K562 (cell line): ENCODE data around the gene DOCK7. TPM values are rescaled to one million over a fixed set of nuclear protein-coding genes. Genes with fewer than 3 reads are reported as not detected.

Experiments
- ARID3B ChIP-seq: fragments of 250-450 bp; sonication (Bioruptor Pico); IDR thresholded peaks from 2 replicates; pipeline ENCODE4 v1.4.0; 2020; ENCODE audit warnings: borderline replicate concordance
- CEBPB ChIP-seq: fragments of 450-650 bp; IDR thresholded peaks from 2 replicates; pipeline ENCODE4 v1.6.1; 2016; ENCODE audit warnings: missing genetic modification characterization, missing compliant biosample characterization
- FOXK2 ChIP-seq, 2 experiments: fragments of 450-650 bp; IDR thresholded peaks in 1 of 2; conservative IDR thresholded peaks in 1 of 2; 2 replicates each; pipeline ENCODE4 v1.6.1; 2016; ENCODE audit warnings: low read depth in 2 of 2, mild to moderate bottlenecking in 1 of 2
- HDAC3 ChIP-seq: fragments of 450-650 bp; IDR thresholded peaks from 2 replicates; pipeline ENCODE4 v1.6.1; 2018; ENCODE audit warnings: borderline replicate concordance, mild to moderate bottlenecking, moderate library complexity; ENCODE audit not compliant: partially characterized antibody
- MCM7 ChIP-seq, 2 experiments: fragments of 450-650 bp; IDR thresholded peaks; 2 replicates each; pipeline ENCODE4 v1.6.1; 2016 to 2018
- NCOA4 ChIP-seq: fragments of 450-650 bp; IDR thresholded peaks from 2 replicates; pipeline ENCODE4 v1.6.1; 2018; ENCODE audit warnings: mild to moderate bottlenecking; ENCODE audit not compliant: partially characterized antibody
- NFXL1 ChIP-seq: fragments of 450-650 bp; formaldehyde crosslinking; IDR thresholded peaks from 2 replicates; pipeline ENCODE4 v1.4.0; 2021; ENCODE audit warnings: mild to moderate bottlenecking
- PREB ChIP-seq: sonication (generic); formaldehyde crosslinking; IDR thresholded peaks from 2 replicates; pipeline ENCODE4 v1.8.1; 2023; ENCODE audit warnings: mild to moderate bottlenecking, missing genetic modification reagents
- SNRNP70 ChIP-seq: fragments of 200-400 bp; formaldehyde crosslinking; optimal IDR thresholded peaks from 2 replicates; pipeline ENCODE3; 2017; ENCODE audit warnings: low read depth, low read length
- SRSF1 ChIP-seq: fragments of 200-400 bp; formaldehyde crosslinking; IDR thresholded peaks from 2 replicates; pipeline ENCODE4 v1.6.1; 2017; ENCODE audit warnings: mild to moderate bottlenecking, low read depth, low read length, moderate library complexity
- TAL1 ChIP-seq: fragments of 450-650 bp; IDR thresholded peaks from 2 replicates; pipeline ENCODE4 v1.6.1; 2016; ENCODE audit warnings: mild to moderate bottlenecking
- TCFL5 ChIP-seq: fragments of 250-450 bp; sonication (Bioruptor Pico); conservative IDR thresholded peaks from 2 replicates; pipeline ENCODE4 v1.6.1; 2021; ENCODE audit warnings: mild to moderate bottlenecking, moderate library complexity, matching md5 sums
- ZNF165 ChIP-seq: fragments of 250-450 bp; sonication (Bioruptor Pico); IDR thresholded peaks from 2 replicates; pipeline ENCODE4 v1.4.0; 2020; ENCODE audit warnings: borderline replicate concordance
- ZNF780A ChIP-seq: fragments of 250-450 bp; sonication (Bioruptor Pico); IDR thresholded peaks from 2 replicates; pipeline ENCODE4 v1.5.0; 2021; ENCODE audit warnings: mild to moderate bottlenecking
- polyA plus RNA-seq, 8 experiments: library from polyadenylated mRNA; depleted of rRNA in 4 of 8; stranded (reverse) in 5 of 8; unstranded in 3 of 8; fragments of >200 nt; fragmentation: Nextera tagmentation in 2 of 8; fragmentation: Illumina TruSeq in 1 of 8; extraction: Ambion mirVana in 2 of 8; extraction: Trizol in 1 of 8; gene quantifications; 2 replicates each; pipeline versions ENCODE4 v1.2.1 to v1.2.3, GENCODE V29; 2011 to 2014; ENCODE audit warnings: inconsistent platforms in 1 of 8, missing spikeins in 1 of 8
- total RNA-seq, 7 experiments: library from RNA; depleted of rRNA in 6 of 7; stranded (reverse); fragments of >200 nt in 6 of 7; fragmentation: Illumina TruSeq in 2 of 7; extraction: Trizol in 2 of 7; gene quantifications; 2 replicates each; pipeline versions ENCODE4 v1.2.1 to v1.2.3, GENCODE V29; 2011 to 2021; ENCODE audit warnings: low replicate concordance in 1 of 7
- TF ChIP-seq, protein P1 (sequence below), 2 experiments: IDR thresholded peaks in 1 of 2; conservative IDR thresholded peaks in 1 of 2; 2 replicates each; pipeline ENCODE4 v1.6.1; 2016; ENCODE audit warnings: low read depth in 2 of 2, mild to moderate bottlenecking in 1 of 2, missing compliant biosample characterization in 1 of 2, missing genetic modification characterization in 1 of 2, moderate library complexity in 1 of 2

DOCK7 gene
- total and polyA plus RNA-seq, 9 of the 15 experiments (the other 6 are each of a cell fraction or from before 2014, with no cell fraction given) = 4.9 to 35.1 (median 12.6) TPM

- TF ChIP-seq, protein P1, sequence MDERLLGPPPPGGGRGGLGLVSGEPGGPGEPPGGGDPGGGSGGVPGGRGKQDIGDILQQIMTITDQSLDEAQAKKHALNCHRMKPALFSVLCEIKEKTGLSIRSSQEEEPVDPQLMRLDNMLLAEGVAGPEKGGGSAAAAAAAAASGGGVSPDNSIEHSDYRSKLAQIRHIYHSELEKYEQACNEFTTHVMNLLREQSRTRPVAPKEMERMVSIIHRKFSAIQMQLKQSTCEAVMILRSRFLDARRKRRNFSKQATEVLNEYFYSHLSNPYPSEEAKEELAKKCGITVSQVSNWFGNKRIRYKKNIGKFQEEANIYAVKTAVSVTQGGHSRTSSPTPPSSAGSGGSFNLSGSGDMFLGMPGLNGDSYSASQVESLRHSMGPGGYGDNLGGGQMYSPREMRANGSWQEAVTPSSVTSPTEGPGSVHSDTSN (CRISPR knock-in tag; IDR thresholded peaks at IDR 0.05; ENCODE audit: low read depth) = no peak
- TF ChIP-seq, protein P1 (tag; conservative IDR thresholded peaks at IDR 0.05; ENCODE audit: low read depth) = no peak
- TF ChIP-seq HDAC3 (no peak), TAL1 (no peak), NCOA4 (no peak), SNRNP70 (no peak), PREB (CRISPR knock-in tag) (no peak), ZNF780A (CRISPR knock-in tag) (no peak), ZNF165 (CRISPR knock-in tag) (no peak), MCM7 (IDR thresholded peaks at IDR 0.05) (no peak), CEBPB (no peak), ARID3B (CRISPR knock-in tag) (no peak), FOXK2 (conservative IDR thresholded peaks at IDR 0.05 in 1 of 2, IDR thresholded peaks at IDR 0.05 in 1 of 2; ENCODE audit: low read depth in 2 of 2) (no peak), NFXL1 (CRISPR knock-in tag) (no peak), SRSF1 (no peak), TCFL5 (CRISPR knock-in tag) (no peak)
Measured at GRCh38 chr1:62687903-62688686, at the start of gene DOCK7 (continued).
